ENCODE results near the gene HEMK1. TPM values are rescaled to one million over a fixed set of nuclear protein-coding genes. Genes with fewer than 3 reads are reported as not detected.

Gene HEMK1
- total RNA-seq, 1 donor, result 8.7 TPM

- no peak for TF ChIP-seq CTCF (IDR thresholded peaks at IDR 0.05; ENCODE audit: extremely low read depth, low read depth, low read length)
- Histone ChIP-seq H2AFZ (ENCODE audit: low read length) (no peak overlapping the region), H3K4me2 (ENCODE audit: insufficient read depth, low read length) (no peak overlapping the region), H4K20me1 (ENCODE audit: insufficient read depth, low read length) (no peaks in the 10 kb centered on the region), H3K27ac (ENCODE audit: low read depth, low read length) (no peak overlapping the region), H3K79me2 (ENCODE audit: insufficient read depth, low read length) (no peaks in the 10 kb centered on the region), H3K4me1 (ENCODE audit: insufficient read depth, low read length) (no peaks in the 10 kb centered on the region), H3K27me3 (ENCODE audit: insufficient read depth, low read length) (peaks cover 27% of the 10 kb centered on the region), H3K9me3 (ENCODE audit: low read depth, low read length) (no peaks in the 10 kb centered on the region), H3K36me3 (ENCODE audit: insufficient read depth, low read length) (no peaks in the 10 kb centered on the region), H3K4me3 (ENCODE audit: insufficient read depth, low read length) (no peak overlapping the region)
- no peak for DNase-seq (ENCODE audit: insufficient read length, low spot score, missing footprints)
Observed at GRCh38 chr3:50530001-50530970, 39.0 kb upstream of the HEMK1 start.

GRCh38 chr3:50531201-50531600 lies 38.1 kb upstream of the HEMK1 start:
- H3K36me3 ChIP-seq (ENCODE audit: insufficient read depth, low read length), result no peaks in the 10 kb centered on the region
- DNase-seq (ENCODE audit: insufficient read length, low spot score, missing footprints), result no peak
- H3K79me2 ChIP-seq (ENCODE audit: insufficient read depth, low read length), result no peaks in the 10 kb centered on the region
- no peak for TF ChIP-seq CTCF (IDR thresholded peaks at IDR 0.05; ENCODE audit: extremely low read depth, low read depth, low read length)
- H2AFZ ChIP-seq (ENCODE audit: low read length), result no peak overlapping the region
- no peaks in the 10 kb centered on the region for H3K9me3 ChIP-seq (ENCODE audit: low read depth, low read length)
- no peaks in the 10 kb centered on the region for H3K4me1 ChIP-seq (ENCODE audit: insufficient read depth, low read length)
- H3K27ac ChIP-seq (ENCODE audit: low read depth, low read length), result no peak overlapping the region
- H3K4me3 ChIP-seq (ENCODE audit: insufficient read depth, low read length), result no peak overlapping the region
- H4K20me1 ChIP-seq (ENCODE audit: insufficient read depth, low read length), result no peaks in the 10 kb centered on the region
- H3K27me3 ChIP-seq (ENCODE audit: insufficient read depth, low read length), result peaks cover 30% of the 10 kb centered on the region
- no peak overlapping the region for H3K4me2 ChIP-seq (ENCODE audit: insufficient read depth, low read length)

- Histone ChIP-seq H3K4me3 (ENCODE audit: insufficient read depth, low read length) (no peak overlapping the region), H3K9me3 (ENCODE audit: low read depth, low read length) (no peaks in the 10 kb centered on the region), H3K79me2 (ENCODE audit: insufficient read depth, low read length) (no peaks in the 10 kb centered on the region), H3K4me1 (ENCODE audit: insufficient read depth, low read length) (no peaks in the 10 kb centered on the region), H3K36me3 (ENCODE audit: insufficient read depth, low read length) (no peaks in the 10 kb centered on the region), H3K27ac (ENCODE audit: low read depth, low read length) (no peak overlapping the region), H2AFZ (ENCODE audit: low read length) (no peak overlapping the region), H3K4me2 (ENCODE audit: insufficient read depth, low read length) (no peak overlapping the region), H3K27me3 (ENCODE audit: insufficient read depth, low read length) (peaks cover 31% of the 10 kb centered on the region), H4K20me1 (ENCODE audit: insufficient read depth, low read length) (no peaks in the 10 kb centered on the region)
- peak; percentile 17 for TF ChIP-seq CTCF (IDR thresholded peaks at IDR 0.05; ENCODE audit: extremely low read depth, low read depth, low read length)
- DNase-seq (ENCODE audit: insufficient read length, low spot score, missing footprints), result no peak
Observed at GRCh38 chr3:50532062-50532705, 37.1 kb upstream of the HEMK1 start.

- Histone ChIP-seq H3K4me2 (ENCODE audit: insufficient read depth, low read length) (no peak overlapping the region), H3K9me3 (ENCODE audit: low read depth, low read length) (no peaks in the 10 kb centered on the region), H4K20me1 (ENCODE audit: insufficient read depth, low read length) (no peaks in the 10 kb centered on the region), H3K4me3 (ENCODE audit: insufficient read depth, low read length) (no peak overlapping the region), H3K27ac (ENCODE audit: low read depth, low read length) (no peak overlapping the region), H3K36me3 (ENCODE audit: insufficient read depth, low read length) (no peaks in the 10 kb centered on the region), H2AFZ (ENCODE audit: low read length) (no peak overlapping the region), H3K4me1 (ENCODE audit: insufficient read depth, low read length) (no peaks in the 10 kb centered on the region), H3K27me3 (ENCODE audit: insufficient read depth, low read length) (peaks cover 33% of the 10 kb centered on the region), H3K79me2 (ENCODE audit: insufficient read depth, low read length) (no peaks in the 10 kb centered on the region)
- no peak for TF ChIP-seq CTCF (IDR thresholded peaks at IDR 0.05; ENCODE audit: extremely low read depth, low read depth, low read length)
- DNase-seq (ENCODE audit: insufficient read length, low spot score, missing footprints), result no peak
Observed at GRCh38 chr3:50533316-50533715, 36.0 kb upstream of the HEMK1 start.

All from osteoblast (primary cell).